Hepatocyte (in vitro differentiated cells): ENCODE results near the gene ZBTB16. TPM values are rescaled to one million over a fixed set of nuclear protein-coding genes. Genes with fewer than 3 reads are reported as not detected.

Source experiments
- DNase-seq: peaks from one replicate; pipeline ENCODE4 v3.0.0-alpha.2; 2016; ENCODE audit warnings: low spot score
- H2AFZ ChIP-seq: fragments of 200-600 bp; sonication (generic); 2 replicates; pipeline ENCODE4 v1.6.0; 2016; ENCODE audit warnings: antibody characterized with exemption, mild to moderate bottlenecking
- H3K27ac ChIP-seq: fragments of 200-600 bp; sonication (generic); 2 replicates; pipeline ENCODE4 v1.5.1; 2016; ENCODE audit warnings: mild to moderate bottlenecking
- H3K27me3 ChIP-seq: fragments of 200-600 bp; sonication (generic); 2 replicates; pipeline ENCODE4 v1.6.1; 2016
- H3K36me3 ChIP-seq: fragments of 200-600 bp; sonication (generic); replicated peaks from 2 replicates; pipeline ENCODE4 v1.5.1; 2016; ENCODE audit warnings: low read depth; ENCODE audit not compliant: insufficient read depth
- H3K4me1 ChIP-seq: fragments of 200-600 bp; sonication (generic); 2 replicates; pipeline ENCODE4 v1.5.1; 2016; ENCODE audit warnings: mild to moderate bottlenecking, moderate library complexity; ENCODE audit not compliant: insufficient read depth
- H3K4me2 ChIP-seq: fragments of 200-600 bp; sonication (generic); 2 replicates; pipeline ENCODE4 v1.6.0; 2016
- H3K4me3 ChIP-seq: fragments of 200-600 bp; sonication (generic); 2 replicates; pipeline ENCODE4 v1.5.1; 2016; ENCODE audit warnings: mild to moderate bottlenecking
- H3K79me2 ChIP-seq: fragments of 200-600 bp; sonication (generic); 2 replicates; pipeline ENCODE4 v1.6.0; 2017; ENCODE audit warnings: mild to moderate bottlenecking
- H3K9me2 ChIP-seq: fragments of 200-600 bp; sonication (generic); replicated peaks from 2 replicates; pipeline ENCODE4 v1.6.0; 2017; ENCODE audit warnings: mild to moderate bottlenecking; ENCODE audit not compliant: insufficient read depth
- H3K9me3 ChIP-seq: fragments of 200-600 bp; sonication (generic); 2 replicates; pipeline ENCODE4 v1.5.1; 2016; ENCODE audit warnings: low read depth, mild to moderate bottlenecking
- H4K20me1 ChIP-seq: fragments of 200-600 bp; sonication (generic); 2 replicates; pipeline ENCODE4 v1.6.0; 2016; ENCODE audit warnings: mild to moderate bottlenecking; ENCODE audit not compliant: insufficient read depth, poor library complexity, severe bottlenecking
- CTCF ChIP-seq: fragments of 200-600 bp; sonication (generic); IDR thresholded peaks from 2 replicates; pipeline ENCODE4 v1.5.1; 2016; ENCODE audit warnings: antibody characterized with exemption, mild to moderate bottlenecking; ENCODE audit not compliant: poor library complexity
- EZH2 ChIP-seq: fragments of 200-600 bp; sonication (generic); IDR thresholded peaks from 2 replicates; pipeline ENCODE4 v1.6.1; 2016; ENCODE audit warnings: antibody characterized with exemption, mild to moderate bottlenecking, borderline replicate concordance
- EZH2phosphoT487 ChIP-seq: fragments of 200-600 bp; sonication (generic); IDR thresholded peaks from one replicate; pipeline ENCODE4 v1.6.1; 2018; ENCODE audit warnings: antibody characterized with exemption, mild to moderate bottlenecking, low read depth, moderate library complexity; ENCODE audit not compliant: unreplicated experiment, severe bottlenecking
- WGBS: methylation state at CpG from one replicate; pipeline ENCODE4 v1.1.6; 2016; ENCODE audit warnings: low lambda C conversion rate; ENCODE audit errors: missing lambda C conversion rate; 5-methylcytosine and 5-hydroxymethylcytosine counted together
- polyA plus RNA-seq: library from polyadenylated mRNA; unstranded; fragments of >200 nt; fragmentation: Nextera tagmentation; extraction: Ambion mirVana; gene quantifications from 2 replicates; pipeline ENCODE4 v1.2.1, GENCODE V29; 2016
- total RNA-seq: library from RNA; depleted of rRNA; stranded (reverse); fragments of >200 nt; gene quantifications from 2 replicates; pipeline ENCODE4 v1.2.3, GENCODE V29; 2014

ZBTB16 gene
- total and polyA plus RNA-seq, 2 experiments from 2014 or later = 30.1 to 52.3 TPM

- H3K27me3 ChIP-seq = peaks cover 4% of the 10 kb centered on the region
- no peaks in the 10 kb centered on the region for H3K36me3 ChIP-seq
- no peak for DNase-seq
- TF ChIP-seq EZH2 = no peak
- no peak for TF ChIP-seq CTCF
- H3K4me2 ChIP-seq = no peak overlapping the region
- H3K4me3 ChIP-seq = no peak overlapping the region
- no peaks in the 10 kb centered on the region for H3K9me2 ChIP-seq
- no peaks in the 10 kb centered on the region for H3K9me3 ChIP-seq
- 95% methylated on average over 3 of the region's 3 CpGs for WGBS
- H3K27ac ChIP-seq = no peak overlapping the region
- no peaks in the 10 kb centered on the region for H3K4me1 ChIP-seq
- H3K79me2 ChIP-seq = no peaks in the 10 kb centered on the region
- H2AFZ ChIP-seq = no peak overlapping the region
- no peaks in the 10 kb centered on the region for H4K20me1 ChIP-seq
Measured at GRCh38 chr11:114273071-114273470, 213.6 kb downstream of the ZBTB16 start.

GRCh38 chr11:114273890-114274635 lies 214.6 kb downstream of the ZBTB16 start:
- H3K9me2 ChIP-seq = no peaks in the 10 kb centered on the region
- no peak overlapping the region for H2AFZ ChIP-seq
- H3K4me2 ChIP-seq = no peak overlapping the region
- no peak overlapping the region for H3K4me3 ChIP-seq
- H3K4me1 ChIP-seq = no peaks in the 10 kb centered on the region
- TF ChIP-seq CTCF (no peak), EZH2phosphoT487 (no peak), EZH2 (no peak)
- no peaks in the 10 kb centered on the region for H3K79me2 ChIP-seq
- H4K20me1 ChIP-seq = no peaks in the 10 kb centered on the region
- DNase-seq = no peak
- no peak overlapping the region for H3K27ac ChIP-seq
- H3K27me3 ChIP-seq = peaks cover 4% of the 10 kb centered on the region
- WGBS = 83% methylated on average over 5 of the region's 5 CpGs
- H3K36me3 ChIP-seq = no peaks in the 10 kb centered on the region
- no peaks in the 10 kb centered on the region for H3K9me3 ChIP-seq

GRCh38 chr11:114274637-114275036 lies 215.1 kb downstream of the ZBTB16 start:
- WGBS = 77% methylated on average over 3 of the region's 3 CpGs
- H3K9me2 ChIP-seq = no peaks in the 10 kb centered on the region
- H3K9me3 ChIP-seq = no peaks in the 10 kb centered on the region
- H3K36me3 ChIP-seq = no peaks in the 10 kb centered on the region
- H2AFZ ChIP-seq = no peak overlapping the region
- no peak for DNase-seq
- H3K27ac ChIP-seq = no peak overlapping the region
- no peaks in the 10 kb centered on the region for H3K79me2 ChIP-seq
- no peak overlapping the region for H3K4me2 ChIP-seq
- H3K4me3 ChIP-seq = no peak overlapping the region
- H4K20me1 ChIP-seq = no peaks in the 10 kb centered on the region
- no peak for TF ChIP-seq CTCF
- peaks cover 4% of the 10 kb centered on the region for H3K27me3 ChIP-seq
- no peaks in the 10 kb centered on the region for H3K4me1 ChIP-seq

GRCh38 chr11:114275280-114275679 lies 215.8 kb downstream of the ZBTB16 start:
- Histone ChIP-seq H3K79me2 (no peaks in the 10 kb centered on the region), H3K4me2 (no peak overlapping the region), H3K9me2 (no peaks in the 10 kb centered on the region), H3K27me3 (peaks cover 4% of the 10 kb centered on the region), H3K27ac (no peak overlapping the region), H2AFZ (no peak overlapping the region), H3K4me1 (no peaks in the 10 kb centered on the region), H4K20me1 (no peaks in the 10 kb centered on the region), H3K4me3 (no peak overlapping the region), H3K9me3 (no peaks in the 10 kb centered on the region), H3K36me3 (no peaks in the 10 kb centered on the region)
- WGBS = 95% methylated on average over 3 of the region's 3 CpGs
- TF ChIP-seq EZH2phosphoT487 (no peak), EZH2 (no peak), CTCF (no peak)
- DNase-seq = no peak
